Fibroblast of pulmonary artery (primary cell): ENCODE measurements around the gene ZNF496.
A peak's percentile ranks its signal among the peaks of the same experiment; 100 is the strongest.
"Not testable (repeated sequence)": the region's sequence is repeated elsewhere in the genome, so short reads cannot be mapped to it uniquely, and the experiment has no call there.

Experiments used
- DNase-seq: peaks from one replicate; pipeline ENCODE4 v3.0.0-alpha.2; 2010; ENCODE audit warnings: low read depth
- H3K4me3 ChIP-seq: replicated peaks from 2 replicates; pipeline ENCODE4 v1.5.1; 2011; ENCODE audit warnings: low read depth, mild to moderate bottlenecking, control low read depth, low read length, moderate library complexity
- CTCF ChIP-seq: IDR thresholded peaks from 2 replicates; pipeline ENCODE4 v1.5.1; 2011; ENCODE audit warnings: mild to moderate bottlenecking, control low read depth, low read length, inconsistent platforms; ENCODE audit errors: missing control alignments

Gene ZNF496

DNA sequence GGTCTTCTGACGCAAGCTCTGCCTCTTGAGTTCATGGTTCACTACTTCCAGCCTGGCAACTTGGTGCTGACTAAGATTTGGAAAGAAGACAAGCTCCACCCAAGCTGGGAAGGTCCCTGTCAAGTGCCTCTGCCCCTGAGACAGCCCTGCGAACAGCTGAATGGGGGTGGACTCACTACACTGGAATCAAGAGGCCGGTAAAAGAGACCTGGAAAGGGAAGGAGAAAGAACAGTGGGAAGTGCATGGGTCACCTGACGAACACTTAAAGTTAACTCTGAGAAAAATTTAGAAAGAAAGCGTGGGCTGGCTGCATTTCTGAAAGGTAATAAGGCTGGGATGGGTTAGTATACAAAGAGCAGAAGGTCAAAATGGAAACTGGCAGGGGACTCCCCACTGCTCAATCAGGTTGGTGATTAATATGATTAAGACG is 26.1 kb upstream of the ZNF496 start:
- H3K4me3 ChIP-seq = no peak overlapping the region
- TF ChIP-seq CTCF = no peak
- DNase-seq = peak; percentile 81

DNA sequence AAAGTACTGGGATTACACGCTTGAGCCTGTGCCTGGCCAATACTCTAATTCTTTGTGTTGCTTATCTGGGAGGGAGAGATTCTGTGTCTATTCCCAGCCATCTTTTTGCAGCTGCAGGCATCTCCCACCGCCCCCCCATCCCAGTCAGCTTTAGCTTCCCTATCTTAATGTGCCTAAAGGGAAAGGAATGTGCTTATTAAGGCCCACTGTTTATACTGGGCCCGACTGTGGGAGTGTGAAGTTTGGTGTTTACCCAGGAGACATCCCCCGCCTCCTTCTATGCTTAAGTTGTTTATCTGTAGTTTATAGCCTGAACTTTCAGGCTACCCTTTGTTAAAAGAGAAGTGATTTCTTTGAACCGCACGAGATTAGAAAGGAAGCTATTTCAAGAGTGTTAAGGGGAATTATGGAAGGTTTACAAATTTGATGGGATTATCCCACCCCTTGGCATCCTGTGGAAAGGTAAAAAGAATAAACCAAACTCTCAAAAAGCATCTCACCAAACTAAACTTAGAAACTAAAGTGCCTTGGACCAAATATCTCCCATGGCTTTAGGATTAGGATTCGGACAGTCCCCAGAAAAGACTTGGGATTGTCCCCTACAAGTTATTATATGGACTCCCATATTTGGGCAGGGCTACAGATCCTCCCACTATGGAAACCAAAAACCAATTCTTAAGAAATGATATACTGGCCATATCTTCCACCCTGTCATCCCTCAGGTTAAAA is 25.5 kb upstream of the ZNF496 start:
- no peak for TF ChIP-seq CTCF
- DNase-seq = peak; percentile 72
- no peak overlapping the region for H3K4me3 ChIP-seq

GRCh38 chr1:247355160-247355559 is 23.5 kb upstream of the ZNF496 start:
- DNase-seq, H3K4me3 ChIP-seq: not testable (repeated sequence)

DNA sequence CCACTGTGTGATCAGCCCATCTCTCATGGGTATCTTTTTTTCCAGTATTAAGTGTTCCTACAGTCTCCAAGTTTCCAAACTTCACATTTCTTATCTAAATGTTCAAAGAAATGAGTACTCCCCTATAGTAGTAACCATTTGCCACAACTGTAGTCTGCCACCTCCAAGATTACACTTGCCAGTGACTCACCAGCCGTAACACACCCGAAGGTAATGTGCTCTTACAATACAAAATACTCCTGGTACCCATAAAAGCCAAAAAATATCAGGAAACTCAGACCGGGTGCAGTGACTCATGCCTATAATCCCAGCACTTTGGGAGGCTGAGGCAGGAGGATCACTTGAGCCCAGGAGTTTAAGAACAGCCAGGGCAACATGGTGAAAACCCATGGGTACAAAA is 20.5 kb upstream of the ZNF496 start:
- TF ChIP-seq CTCF = no peak
- no peak overlapping the region for H3K4me3 ChIP-seq
- no peak for DNase-seq

- DNase-seq = no peak
- no peak for TF ChIP-seq CTCF
- no peak overlapping the region for H3K4me3 ChIP-seq
Observed at GRCh38 chr1:247350587-247350986, 18.9 kb upstream of the ZNF496 start.

DNA sequence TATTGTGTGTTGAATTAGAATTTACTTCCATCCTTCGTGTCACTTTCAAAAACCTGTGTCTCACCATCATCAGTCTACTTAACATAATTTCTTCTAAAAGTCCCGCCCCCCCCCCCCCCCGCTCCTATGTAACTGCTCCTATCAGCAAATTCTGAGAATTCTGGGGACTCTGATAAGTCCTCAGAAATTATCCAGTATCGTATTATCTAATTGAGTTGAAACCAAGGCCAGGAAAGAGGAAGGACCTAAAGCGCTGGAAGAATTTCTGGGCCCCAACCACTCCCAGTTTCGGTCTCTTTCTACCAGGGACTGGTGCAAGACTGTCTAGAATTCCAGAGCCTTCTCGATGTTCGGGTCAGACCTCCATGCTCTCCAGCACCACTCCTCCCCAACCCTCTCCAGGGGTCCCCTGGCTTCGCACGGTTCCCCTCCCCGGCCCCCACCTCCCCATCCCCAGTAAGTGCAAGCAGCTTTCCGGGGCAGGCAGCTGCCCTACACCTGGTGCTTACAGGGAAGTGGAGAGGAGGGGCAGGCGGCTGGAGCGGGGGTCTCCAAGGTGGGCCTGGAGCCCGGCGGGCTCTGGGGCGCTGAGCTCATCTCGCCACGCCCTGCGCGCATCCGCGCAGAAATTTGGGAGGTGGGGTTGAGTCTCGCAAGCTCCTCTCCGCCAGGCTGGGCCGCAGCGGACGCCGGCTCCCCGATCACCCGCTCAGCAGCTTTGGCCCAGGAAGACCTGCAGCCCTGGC is 16.0 kb upstream of the ZNF496 start:
- DNase-seq = no peak
- no peak for TF ChIP-seq CTCF
- H3K4me3 ChIP-seq = no peak overlapping the region

DNA sequence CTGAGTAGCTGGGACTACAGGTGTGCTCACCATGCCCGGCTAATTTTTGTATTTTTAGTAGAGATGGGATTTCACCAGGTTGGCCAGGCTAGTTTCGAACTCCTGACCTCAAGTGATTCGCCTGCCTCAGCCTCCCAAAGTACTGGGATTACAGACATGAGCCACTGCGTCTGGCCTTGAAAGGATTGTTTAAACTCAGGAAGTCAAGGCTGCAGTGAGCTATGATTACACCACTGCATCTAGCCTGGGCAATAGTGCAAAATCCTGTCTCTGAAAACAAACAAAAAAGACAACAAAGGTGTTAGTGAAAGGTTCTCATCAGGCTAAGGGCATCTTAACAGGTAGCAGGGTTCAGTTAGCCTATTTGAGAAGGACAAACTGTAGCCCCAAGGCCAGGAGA is 14.2 kb upstream of the ZNF496 start:
- DNase-seq = no peak
- H3K4me3 ChIP-seq = no peak overlapping the region
- TF ChIP-seq CTCF = no peak
